HepG2 (cell line): ENCODE results near the gene MRPL51. TPM values are rescaled to one million over a fixed set of nuclear protein-coding genes. Genes with fewer than 3 reads are reported as not detected.

Experiments
- FLYWCH1 ChIP-seq: sonication (generic); formaldehyde crosslinking; IDR thresholded peaks from 2 replicates; pipeline ENCODE4 v1.8.1; 2023; ENCODE audit warnings: mild to moderate bottlenecking, missing genetic modification reagents
- FOXA3 ChIP-seq: IDR thresholded peaks from 2 replicates; pipeline ENCODE4 v1.6.1; 2016; ENCODE audit warnings: missing genetic modification reagents, missing compliant biosample characterization
- FOXK2 ChIP-seq: fragments of 450-650 bp; IDR thresholded peaks from 2 replicates; pipeline ENCODE4 v1.6.1; 2016
- GTF3A ChIP-seq: sonication (generic); formaldehyde crosslinking; conservative IDR thresholded peaks from 2 replicates; pipeline ENCODE4 v1.4.0; 2020; ENCODE audit warnings: mild to moderate bottlenecking, missing genetic modification reagents
- HNF4G ChIP-seq, 2 experiments: sonication (generic) in 1 of 2; formaldehyde crosslinking in 1 of 2; IDR thresholded peaks; 2 replicates each; pipeline versions ENCODE4 v1.4.0 to v1.6.1; 2011 to 2020; ENCODE audit warnings: borderline replicate concordance in 2 of 2, low read depth in 2 of 2, mild to moderate bottlenecking in 2 of 2, low read length in 1 of 2, missing genetic modification reagents in 1 of 2, moderate library complexity in 1 of 2
- HOXA3 ChIP-seq: sonication (generic); formaldehyde crosslinking; IDR thresholded peaks from 2 replicates; pipeline ENCODE4 v1.5.0; 2020; ENCODE audit warnings: missing genetic modification reagents
- JUND ChIP-seq: sonication (generic); formaldehyde crosslinking; IDR thresholded peaks from 2 replicates; pipeline ENCODE4 v1.8.0; 2022; ENCODE audit warnings: mild to moderate bottlenecking, missing genetic modification reagents
- KDM1A ChIP-seq: IDR thresholded peaks from 2 replicates; pipeline ENCODE4 v1.6.1; 2016; ENCODE audit warnings: missing compliant biosample characterization
- KLF16 ChIP-seq, 2 experiments: sonication (generic) in 1 of 2; formaldehyde crosslinking in 1 of 2; IDR thresholded peaks; 2 replicates each; pipeline versions ENCODE4 v1.6.1 to v1.8.0; 2016 to 2023; ENCODE audit warnings: missing genetic modification reagents in 2 of 2, missing compliant biosample characterization in 1 of 2
- KLF9 ChIP-seq: IDR thresholded peaks from 2 replicates; pipeline ENCODE4 v1.6.1; 2016; ENCODE audit warnings: low read depth
- MIXL1 ChIP-seq: IDR thresholded peaks from 2 replicates; pipeline ENCODE4 v1.6.1; 2016
- MTF2 ChIP-seq: sonication (generic); formaldehyde crosslinking; IDR thresholded peaks from 2 replicates; pipeline ENCODE4 v1.5.0; 2020; ENCODE audit warnings: missing genetic modification reagents, borderline replicate concordance
- SAFB2 ChIP-seq: sonication (generic); formaldehyde crosslinking; IDR thresholded peaks from 2 replicates; pipeline ENCODE4 v1.5.1; 2020; ENCODE audit warnings: missing genetic modification reagents, low read depth, mild to moderate bottlenecking, borderline replicate concordance
- SMYD3 ChIP-seq: sonication (generic); formaldehyde crosslinking; IDR thresholded peaks from 2 replicates; pipeline ENCODE4 v1.8.1; 2023; ENCODE audit warnings: mild to moderate bottlenecking, missing genetic modification reagents
- SPEN ChIP-seq: sonication (generic); formaldehyde crosslinking; IDR thresholded peaks from 2 replicates; pipeline ENCODE4 v1.5.1; 2020; ENCODE audit warnings: low read depth, mild to moderate bottlenecking, missing genetic modification reagents
- TFDP2 ChIP-seq: sonication (generic); formaldehyde crosslinking; IDR thresholded peaks from 2 replicates; pipeline ENCODE4 v1.4.0; 2020; ENCODE audit warnings: missing genetic modification reagents
- THYN1 ChIP-seq: sonication (generic); formaldehyde crosslinking; IDR thresholded peaks from 2 replicates; pipeline ENCODE4 v1.8.1; 2023; ENCODE audit warnings: low read depth, mild to moderate bottlenecking, moderate library complexity, missing genetic modification reagents, borderline replicate concordance
- YY1 ChIP-seq: IDR thresholded peaks from 2 replicates; pipeline ENCODE4 v1.6.1; 2011; ENCODE audit warnings: low read length, low read depth, moderate library complexity, mild to moderate bottlenecking; ENCODE audit not compliant: insufficient read depth, insufficient replicate concordance
- ZBTB20 ChIP-seq: sonication (generic); formaldehyde crosslinking; IDR thresholded peaks from 2 replicates; pipeline ENCODE4 v1.8.1; 2023; ENCODE audit warnings: missing genetic modification reagents, low read depth, mild to moderate bottlenecking, borderline replicate concordance
- ZFP37 ChIP-seq: sonication (generic); formaldehyde crosslinking; IDR thresholded peaks from 2 replicates; pipeline ENCODE4 v1.4.0; 2020; ENCODE audit warnings: missing genetic modification reagents, borderline replicate concordance
- ZMYM4 ChIP-seq: sonication (generic); formaldehyde crosslinking; IDR thresholded peaks from 2 replicates; pipeline ENCODE4 v1.8.1; 2023; ENCODE audit warnings: mild to moderate bottlenecking, missing genetic modification reagents
- ZNF230 ChIP-seq: sonication (generic); formaldehyde crosslinking; IDR thresholded peaks from 2 replicates; pipeline ENCODE4 v1.4.0; 2020; ENCODE audit warnings: mild to moderate bottlenecking, missing genetic modification reagents
- ZNF382 ChIP-seq: sonication (generic); formaldehyde crosslinking; IDR thresholded peaks from 2 replicates; pipeline ENCODE4 v1.5.0; 2020; ENCODE audit warnings: missing genetic modification reagents, mild to moderate bottlenecking, borderline replicate concordance
- ZNF550 ChIP-seq: sonication (generic); formaldehyde crosslinking; IDR thresholded peaks from 2 replicates; pipeline ENCODE4 v1.4.0; 2020; ENCODE audit warnings: mild to moderate bottlenecking, missing genetic modification reagents, borderline replicate concordance
- ZNF570 ChIP-seq: sonication (generic); formaldehyde crosslinking; IDR thresholded peaks from 2 replicates; pipeline ENCODE4 v1.4.0; 2020; ENCODE audit warnings: mild to moderate bottlenecking, missing genetic modification reagents, borderline replicate concordance
- ZNF607 ChIP-seq: sonication (generic); formaldehyde crosslinking; IDR thresholded peaks from 2 replicates; pipeline ENCODE4 v1.5.1; 2020; ENCODE audit warnings: missing genetic modification reagents, mild to moderate bottlenecking, borderline replicate concordance
- ZSCAN12 ChIP-seq: sonication (generic); formaldehyde crosslinking; IDR thresholded peaks from 2 replicates; pipeline ENCODE4 v1.9.0; 2021; ENCODE audit warnings: mild to moderate bottlenecking, missing genetic modification reagents
- polyA plus RNA-seq, 8 experiments: library from polyadenylated mRNA; depleted of rRNA in 3 of 8; stranded (reverse) in 7 of 8; unstranded in 1 of 8; fragments of >200 nt; fragmentation: Illumina TruSeq in 4 of 8; extraction: Trizol in 4 of 8; gene quantifications; 2 replicates each; pipeline versions ENCODE4 v1.2.1 to v1.2.3, GENCODE V29; 2011 to 2016; ENCODE audit warnings: low read depth in 4 of 8, missing spikeins in 1 of 8, mixed read lengths in 1 of 8; ENCODE audit not compliant: insufficient read depth in 1 of 8
- total RNA-seq, 5 experiments: library from RNA; depleted of rRNA; stranded (reverse); fragments of >200 nt; fragmentation: Illumina TruSeq; extraction: Trizol; gene quantifications; 2 replicates each; pipeline ENCODE4 v1.2.3, GENCODE V29; 2016; ENCODE audit warnings: low read depth in 1 of 5
- TF ChIP-seq, protein P1 (sequence below): sonication (generic); formaldehyde crosslinking; IDR thresholded peaks from 2 replicates; pipeline ENCODE4 v1.5.0; 2020; ENCODE audit warnings: mild to moderate bottlenecking, low read depth, missing genetic modification reagents, borderline replicate concordance
- TF ChIP-seq, protein P2 (sequence below): sonication (generic); formaldehyde crosslinking; IDR thresholded peaks from 2 replicates; pipeline ENCODE4 v1.5.1; 2020; ENCODE audit warnings: missing genetic modification reagents, mild to moderate bottlenecking, borderline replicate concordance

The MRPL51 gene
- total and polyA plus RNA-seq, 2 of the 13 experiments (the other 11 are each of a cell fraction or from before 2014, with no cell fraction given), result 64.8 to 278 TPM

DNA sequence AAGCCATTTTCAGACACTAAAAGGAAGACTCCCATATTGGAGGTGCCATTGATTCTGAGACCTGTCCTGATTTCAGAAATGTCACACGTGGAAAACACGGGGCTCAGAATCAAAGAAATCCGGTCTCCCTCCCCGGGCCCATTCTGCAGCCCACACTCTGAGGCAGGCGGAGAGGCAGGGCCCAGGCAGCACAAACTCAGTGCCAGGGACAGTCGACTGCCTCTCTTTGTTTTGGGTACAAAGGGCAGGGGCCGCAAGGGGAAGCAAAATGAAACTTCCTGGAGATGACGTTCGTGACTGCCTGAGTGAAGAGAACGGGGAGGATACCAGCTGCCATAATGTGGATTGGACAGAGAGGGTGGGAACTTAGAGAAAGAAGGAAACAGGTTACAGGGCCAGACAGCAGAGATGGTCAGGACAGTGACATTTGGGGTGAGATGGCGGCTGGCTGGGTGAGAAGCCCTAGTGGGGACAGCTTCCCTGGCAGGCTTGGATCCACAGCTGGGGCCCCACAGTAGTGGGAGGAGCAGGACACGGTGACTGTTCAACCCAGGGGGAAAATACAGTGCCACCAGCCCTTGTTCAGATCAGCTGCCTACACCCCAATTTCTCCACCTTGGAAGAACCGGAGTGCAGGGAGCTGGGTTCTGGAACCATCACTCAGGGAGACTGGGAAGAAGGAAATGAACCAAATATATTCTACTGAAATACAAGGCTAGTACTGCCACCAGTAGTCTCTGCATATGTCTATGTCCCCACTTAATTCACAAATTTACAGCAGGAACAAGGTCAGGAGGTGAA, 49.3 kb upstream of the MRPL51 start (continued):
- TF ChIP-seq ZSCAN12 (CRISPR knock-in tag) (no peak), SMYD3 (CRISPR knock-in tag) (peak; percentile 64; the same call in 1 of the 2 replicates), FOXK2 (peak; percentile 46; the same call in 1 of the 2 replicates), YY1 (peak; percentile 46), FLYWCH1 (CRISPR knock-in tag) (no peak), HNF4G (IDR thresholded peaks at IDR 0.05; ENCODE audit: borderline replicate concordance, low read depth, low read length) (peak; percentile 96), HNF4G (CRISPR knock-in tag; IDR thresholded peaks at IDR 0.05; ENCODE audit: borderline replicate concordance, low read depth) (peak; percentile 98), TFDP2 (CRISPR knock-in tag) (0 out of 2 replicates have a peak, but pooled peaks have one; percentile 21), ZFP37 (CRISPR knock-in tag) (no peak), MIXL1 (CRISPR knock-in tag) (peak; percentile 79; the same call in 1 of the 2 replicates), ZNF607 (CRISPR knock-in tag) (peak; percentile 68; the same call in 1 of the 2 replicates), SPEN (CRISPR knock-in tag) (peak; percentile 61; the same call in 1 of the 2 replicates), ZNF570 (CRISPR knock-in tag) (no peak), GTF3A (CRISPR knock-in tag) (no peak), JUND (peak; percentile 75), KLF9 (CRISPR knock-in tag) (0 out of 2 replicates have a peak, but pooled peaks have one; percentile 22), ZNF550 (CRISPR knock-in tag) (no peak), KDM1A (peak; percentile 86), FOXA3 (CRISPR knock-in tag) (peak; percentile 74), ZBTB20 (no peak), SAFB2 (CRISPR knock-in tag) (no peak), KLF16 (CRISPR knock-in tag; IDR thresholded peaks at IDR 0.05) (peak in 1 of 2 experiments; percentile 41; a peak in 1 of 4 replicates), MTF2 (CRISPR knock-in tag) (no peak), THYN1 (CRISPR knock-in tag) (no peak), ZNF230 (CRISPR knock-in tag) (no peak), ZMYM4 (CRISPR knock-in tag) (peak; percentile 46; the same call in 1 of the 2 replicates), ZNF382 (CRISPR knock-in tag) (no peak), HOXA3 (CRISPR knock-in tag) (peak; percentile 86)
- TF ChIP-seq, protein P1, sequence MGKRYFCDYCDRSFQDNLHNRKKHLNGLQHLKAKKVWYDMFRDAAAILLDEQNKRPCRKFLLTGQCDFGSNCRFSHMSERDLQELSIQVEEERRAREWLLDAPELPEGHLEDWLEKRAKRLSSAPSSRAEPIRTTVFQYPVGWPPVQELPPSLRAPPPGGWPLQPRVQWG (CRISPR knock-in tag), result no peak
- TF ChIP-seq, protein P2, sequence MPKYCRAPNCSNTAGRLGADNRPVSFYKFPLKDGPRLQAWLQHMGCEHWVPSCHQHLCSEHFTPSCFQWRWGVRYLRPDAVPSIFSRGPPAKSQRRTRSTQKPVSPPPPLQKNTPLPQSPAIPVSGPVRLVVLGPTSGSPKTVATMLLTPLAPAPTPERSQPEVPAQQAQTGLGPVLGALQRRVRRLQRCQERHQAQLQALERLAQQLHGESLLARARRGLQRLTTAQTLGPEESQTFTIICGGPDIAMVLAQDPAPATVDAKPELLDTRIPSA (CRISPR knock-in tag), result no peak
